IPS-20b (cell line): Measurements from ENCODE around the gene CLCF1.
"Not testable (repeated sequence)": the region's sequence is repeated elsewhere in the genome, so short reads cannot be mapped to it uniquely, and the experiment has no call there.

ENCODE experiments used
- H3K27ac ChIP-seq: one replicate; pipeline ENCODE4 v1.5.1; 2013; ENCODE audit warnings: low read length
- H3K27me3 ChIP-seq: 2 replicates; pipeline ENCODE4 v1.6.1; 2013; ENCODE audit warnings: mild to moderate bottlenecking, low read length, inconsistent platforms; ENCODE audit not compliant: insufficient read depth
- H3K36me3 ChIP-seq: 2 replicates; pipeline ENCODE4 v1.6.1; 2013; ENCODE audit warnings: low read depth, mild to moderate bottlenecking, inconsistent platforms, low read length, moderate library complexity; ENCODE audit not compliant: insufficient read depth
- H3K4me1 ChIP-seq: 2 replicates; pipeline ENCODE4 v1.6.1; 2013; ENCODE audit warnings: mild to moderate bottlenecking, control low read depth, inconsistent platforms, low read length, moderate library complexity; ENCODE audit not compliant: insufficient read depth
- H3K4me3 ChIP-seq: 2 replicates; pipeline ENCODE4 v1.5.1; 2013; ENCODE audit warnings: mild to moderate bottlenecking, low read length, inconsistent platforms
- H3K9ac ChIP-seq: 2 replicates; pipeline ENCODE4 v1.6.1; 2013; ENCODE audit warnings: low read depth, mild to moderate bottlenecking, inconsistent platforms, low read length, moderate library complexity
- H3K9me3 ChIP-seq: 2 replicates; pipeline ENCODE4 v1.6.1; 2013; ENCODE audit warnings: mild to moderate bottlenecking, low read depth, low read length, inconsistent platforms; ENCODE audit not compliant: insufficient read depth

Gene CLCF1

GRCh38 chr11:67320011-67320410, 53.4 kb downstream of the CLCF1 start:
- H3K9ac ChIP-seq: no peak overlapping the region
- H3K4me3 ChIP-seq: no peak overlapping the region
- no peak overlapping the region for H3K27ac ChIP-seq
- H3K9me3 ChIP-seq: no peaks in the 10 kb centered on the region
- no peaks in the 10 kb centered on the region for H3K36me3 ChIP-seq
- H3K27me3 ChIP-seq: peaks cover 32% of the 10 kb centered on the region
- H3K4me1 ChIP-seq: no peaks in the 10 kb centered on the region

- H3K4me1 ChIP-seq: not testable (repeated sequence)
Measured at GRCh38 chr11:67318876-67319275, 54.5 kb downstream of the CLCF1 start.

GRCh38 chr11:67317888-67318555, 55.4 kb downstream of the CLCF1 start:
- Histone ChIP-seq H3K27me3 (peaks cover 32% of the 10 kb centered on the region), H3K4me1 (no peaks in the 10 kb centered on the region), H3K27ac (no peak overlapping the region), H3K36me3 (no peaks in the 10 kb centered on the region), H3K9me3 (no peaks in the 10 kb centered on the region), H3K9ac (peak overlapping the region; percentile 46; the same call in 1 of the 2 replicates), H3K4me3 (peak overlapping the region; percentile 76)

More at GRCh38 chr11:67318876-67319275, 54.5 kb downstream of the CLCF1 start:
- not testable (repeated sequence) for H3K4me3 ChIP-seq, H3K9me3 ChIP-seq, H3K27ac ChIP-seq, H3K9ac ChIP-seq, H3K36me3 ChIP-seq
- peaks cover 32% of the 10 kb centered on the region for H3K27me3 ChIP-seq

GRCh38 chr11:67317205-67317887, 56.1 kb downstream of the CLCF1 start:
- no peaks in the 10 kb centered on the region for H3K4me1 ChIP-seq
- H3K27me3 ChIP-seq: peaks cover 32% of the 10 kb centered on the region
- no peaks in the 10 kb centered on the region for H3K36me3 ChIP-seq
- H3K4me3 ChIP-seq: peak overlapping the region; percentile 76
- H3K27ac ChIP-seq: no peak overlapping the region
- peak overlapping the region; percentile 66; the same call in 1 of the 2 replicates for H3K9ac ChIP-seq
- H3K9me3 ChIP-seq: no peaks in the 10 kb centered on the region

GRCh38 chr11:67316882-67317204, 56.6 kb downstream of the CLCF1 start:
- Histone ChIP-seq H3K9me3 (no peaks in the 10 kb centered on the region), H3K9ac (peak overlapping the region; percentile 66; the same call in 1 of the 2 replicates), H3K27me3 (peaks cover 32% of the 10 kb centered on the region), H3K36me3 (no peaks in the 10 kb centered on the region), H3K4me1 (no peaks in the 10 kb centered on the region), H3K27ac (no peak overlapping the region), H3K4me3 (peak overlapping the region; percentile 76)

GRCh38 chr11:67315325-67315909, 58.0 kb downstream of the CLCF1 start:
- H3K9ac ChIP-seq: no peak overlapping the region
- no peaks in the 10 kb centered on the region for H3K4me1 ChIP-seq
- H3K9me3 ChIP-seq: no peaks in the 10 kb centered on the region
- H3K27ac ChIP-seq: no peak overlapping the region
- H3K36me3 ChIP-seq: no peaks in the 10 kb centered on the region
- peaks cover 26% of the 10 kb centered on the region for H3K27me3 ChIP-seq
- no peak overlapping the region for H3K4me3 ChIP-seq

GRCh38 chr11:67314218-67314617, 59.2 kb downstream of the CLCF1 start:
- Histone ChIP-seq H3K27ac (no peak overlapping the region), H3K4me3 (no peak overlapping the region), H3K27me3 (peaks cover 14% of the 10 kb centered on the region), H3K9me3 (no peaks in the 10 kb centered on the region), H3K4me1 (no peaks in the 10 kb centered on the region), H3K36me3 (no peaks in the 10 kb centered on the region), H3K9ac (no peak overlapping the region)
